Spleen (tissue), 11 donors: ENCODE data around the gene MARK3. TPM values are rescaled to one million over a fixed set of nuclear protein-coding genes. Genes with fewer than 3 reads are reported as not detected.

Source experiments
- DNase-seq: peaks from one replicate; pipeline ENCODE4 v3.0.0-alpha.2; 2020
- H3K27ac ChIP-seq, 8 donors: fragments of 200-600 bp; sonication (generic) in 7 of 8; 1 replicate in 4 of 8; 2 replicates in 4 of 8; pipeline versions ENCODE4 v1.5.0 to v1.8.0; 2016 to 2021; ENCODE audit warnings: inconsistent platforms in 4 of 8, mild to moderate bottlenecking in 4 of 8, moderate library complexity in 1 of 8
- H3K27me3 ChIP-seq, 7 donors: fragments of 200-600 bp; sonication (generic) in 6 of 7; replicated peaks in 1 of 7; 1 replicate in 4 of 7; 2 replicates in 3 of 7; pipeline versions ENCODE4 v1.5.0 to v1.8.0; 2016 to 2021; ENCODE audit warnings: inconsistent platforms in 3 of 7, mild to moderate bottlenecking in 1 of 7
- H3K36me3 ChIP-seq, 6 donors: fragments of 200-600 bp; sonication (generic) in 5 of 6; 1 replicate in 4 of 6; 2 replicates in 2 of 6; pipeline versions ENCODE4 v1.5.0 to v1.8.0; 2016 to 2021; ENCODE audit warnings: inconsistent platforms in 2 of 6
- H3K4me1 ChIP-seq, 6 donors: fragments of 200-600 bp; sonication (generic) in 5 of 6; 1 replicate in 3 of 6; 2 replicates in 3 of 6; pipeline versions ENCODE4 v1.5.0 to v1.8.0; 2016 to 2021; ENCODE audit warnings: inconsistent platforms in 3 of 6
- H3K4me3 ChIP-seq, 8 donors: fragments of 200-600 bp; sonication (generic) in 7 of 8; 1 replicate in 4 of 8; 2 replicates in 4 of 8; pipeline versions ENCODE4 v1.5.0 to v1.8.0; 2016 to 2021; ENCODE audit warnings: inconsistent platforms in 4 of 8, mild to moderate bottlenecking in 4 of 8, moderate library complexity in 2 of 8
- H3K9me3 ChIP-seq, 8 donors: fragments of 200-600 bp; sonication (generic) in 7 of 8; 1 replicate in 4 of 8; 2 replicates in 4 of 8; pipeline versions ENCODE4 v1.5.0 to v1.8.0; 2016 to 2021; ENCODE audit warnings: inconsistent platforms in 4 of 8
- CTCF ChIP-seq, 11 experiments: fragments of 200-600 bp in 7 of 11; fragments of 450-650 bp in 4 of 11; sonication (generic) in 4 of 11; IDR thresholded peaks in 8 of 11; conservative IDR thresholded peaks in 3 of 11; 1 replicate in 7 of 11; 2 replicates in 4 of 11; pipeline versions ENCODE4 v1.4.0 to v1.8.0; 2016 to 2021; ENCODE audit warnings: antibody characterized with exemption in 11 of 11, inconsistent platforms in 4 of 11, mild to moderate bottlenecking in 1 of 11
- POLR2A ChIP-seq, 3 donors: fragments of 450-650 bp; IDR thresholded peaks; one replicate each; pipeline ENCODE4 v1.5.1; 2017; ENCODE audit warnings: antibody characterized with exemption in 3 of 3, mild to moderate bottlenecking in 1 of 3
- POLR2AphosphoS5 ChIP-seq, 3 donors: sonication (generic); formaldehyde crosslinking; IDR thresholded peaks; one replicate each; pipeline ENCODE4 v1.5.1; 2017; ENCODE audit warnings: antibody characterized with exemption in 3 of 3
- WGBS, 5 donors: extraction: QIAGEN DNeasy Blood & Tissue Kit in 3 of 5; methylation state at CpG; one replicate each; pipeline versions ENCODE4 v1.1.5 to v1.1.7; 2013 to 2018; 5-methylcytosine and 5-hydroxymethylcytosine counted together
- intact Hi-C: fragments of 100-400 bp; cut with DNase I; formaldehyde crosslinking; loops from one replicate; pipeline ENCODE4 v1.15.0; 2023; ENCODE audit warnings: low total_unique reads
- polyA plus RNA-seq, 3 donors: library from polyadenylated mRNA; stranded (reverse); fragments of 200-250 nt; gene quantifications; one replicate each; pipeline ENCODE4 v1.2.1, GENCODE V29; 2013
- total RNA-seq, 7 donors: library from RNA; depleted of rRNA in 3 of 7; stranded (reverse); fragments of >200 nt in 3 of 7; fragmentation: NEBNext Ultra II Directional in 4 of 7; extraction: Animal tissue kit (Norgen Biotek cat#: 25700) in 4 of 7; gene quantifications; one replicate each; pipeline versions ENCODE4 v1.1.0 to v1.2.1, GENCODE V29; 2016 to 2021
- donor health status: healthy with polysubstance abuse.
- donor health status: DM: no; HTN: no; CAD: no; lungs with moderate emphysema.
- donor health status: DM: no; HTN: no; CAD: no.
- donor health status: Bipolar disorder and iron deficiency.
- donor health status: healthy.
- donor health status: DM: no; HTN: no; CAD: no.
- donor health status: DM: yes; HTN: yes; CAD: no.

Gene MARK3
- total and polyA plus RNA-seq, 10 donors: 40.4 to 144 (median 106) TPM

GRCh38 chr14:103408491-103409155, 23.4 kb downstream of the MARK3 start:
- 50 to 73% (median 59%) methylated on average over 7 of the region's 7 CpGs for WGBS, 5 donors
- DNase-seq: no peak
- H3K9me3 ChIP-seq: no peaks in the 10 kb centered on the region
- intact Hi-C loops: no loop called here
- no peak for TF ChIP-seq POLR2A (IDR thresholded peaks at IDR 0.05)
- TF ChIP-seq CTCF (IDR thresholded peaks at IDR 0.05 in 8 of 11, conservative IDR thresholded peaks at IDR 0.05 in 3 of 11): no peak
- no peak for TF ChIP-seq POLR2AphosphoS5 (IDR thresholded peaks at IDR 0.05)
- H3K4me3 ChIP-seq: peak overlapping the region in 1 of 8 donors; percentile 2
- H3K4me1 ChIP-seq: peaks cover 8 to 64% (median 41%) of the 10 kb centered on the region in 6 donors
- H3K36me3 ChIP-seq: peaks cover 0 to 75% (median 40%) of the 10 kb centered on the region in 6 donors
- H3K27ac ChIP-seq: peak overlapping the region in 7 of 8 donors; percentile 20 to 56 (median 41)
- H3K27me3 ChIP-seq: no peaks in the 10 kb centered on the region

GRCh38 chr14:103416916-103417315, 31.7 kb downstream of the MARK3 start:
- H3K27me3 ChIP-seq: no peaks in the 10 kb centered on the region
- WGBS, 5 donors: 86 to 95% (median 92%) methylated on average over 2 of the region's 2 CpGs
- intact Hi-C loops: no loop called here
- H3K4me1 ChIP-seq: peaks cover 0 to 60% (median 25%) of the 10 kb centered on the region in 6 donors
- no peak for DNase-seq
- no peaks in the 10 kb centered on the region for H3K9me3 ChIP-seq
- no peak overlapping the region for H3K4me3 ChIP-seq
- TF ChIP-seq POLR2AphosphoS5 (IDR thresholded peaks at IDR 0.05) (no peak), POLR2A (IDR thresholded peaks at IDR 0.05) (no peak), CTCF (IDR thresholded peaks at IDR 0.05 in 8 of 11, conservative IDR thresholded peaks at IDR 0.05 in 3 of 11) (no peak)
- H3K36me3 ChIP-seq: peaks cover 0 to 45% (median 21%) of the 10 kb centered on the region in 6 donors
- H3K27ac ChIP-seq: peak overlapping the region in 3 of 8 donors; percentile 73 to 80 (median 74)

GRCh38 chr14:103418481-103418818, 33.2 kb downstream of the MARK3 start:
- TF ChIP-seq POLR2AphosphoS5 (IDR thresholded peaks at IDR 0.05) (peak in 1 of 3 donors; percentile 43), CTCF (IDR thresholded peaks at IDR 0.05 in 8 of 11, conservative IDR thresholded peaks at IDR 0.05 in 3 of 11) (no peak)
- peaks cover 0 to 71% (median 25%) of the 10 kb centered on the region in 6 donors for H3K4me1 ChIP-seq
- intact Hi-C loops: no loop called here
- peak overlapping the region in 6 of 8 donors; percentile 13 to 80 (median 71) for H3K27ac ChIP-seq
- peak overlapping the region in 1 of 8 donors; percentile 25 for H3K4me3 ChIP-seq
- H3K9me3 ChIP-seq: no peaks in the 10 kb centered on the region
- H3K36me3 ChIP-seq: peaks cover 0 to 37% (median 10%) of the 10 kb centered on the region in 6 donors
- DNase-seq: no peak
- H3K27me3 ChIP-seq: no peaks in the 10 kb centered on the region
- WGBS, 5 donors: 23 to 42% (median 39%) methylated on average over 3 of the region's 3 CpGs

GRCh38 chr14:103421556-103421955, 36.3 kb downstream of the MARK3 start:
- Histone ChIP-seq H3K4me3 (no peak overlapping the region), H3K9me3 (no peaks in the 10 kb centered on the region), H3K4me1 (peaks cover 0 to 76% (median 22%) of the 10 kb centered on the region in 6 donors), H3K27me3 (no peaks in the 10 kb centered on the region), H3K36me3 (peaks cover 0 to 41% (median 1%) of the 10 kb centered on the region in 6 donors), H3K27ac (no peak overlapping the region)
- TF ChIP-seq CTCF (IDR thresholded peaks at IDR 0.05 in 8 of 11, conservative IDR thresholded peaks at IDR 0.05 in 3 of 11) (no peak), POLR2AphosphoS5 (IDR thresholded peaks at IDR 0.05) (no peak), POLR2A (IDR thresholded peaks at IDR 0.05) (no peak)
- intact Hi-C loops: no loop called here
- 91 to 95% (median 94%) methylated on average over 3 of the region's 3 CpGs for WGBS, 5 donors
- DNase-seq: no peak
